Activated CD8-positive, alpha-beta memory T cell treated with anti-CD3 and anti-CD28 coated beads for 36 hours (primary cell): ENCODE data around the gene PRKG1. TPM values are rescaled to one million over a fixed set of nuclear protein-coding genes. Genes with fewer than 3 reads are reported as not detected.
"Not testable (repeated sequence)": the region's sequence is repeated elsewhere in the genome, so short reads cannot be mapped to it uniquely, and the experiment has no call there.

Source experiments
- CTCF ChIA-PET: fragments of 350-600 bp; sonication (Branson Sonifier 250); formaldehyde crosslinking; loops from one replicate; lab custom pipeline; 2021; ENCODE audit warnings: antibody characterized with exemption; lab: Charles Lee
- POLR2A ChIA-PET: fragments of 350-600 bp; sonication (Branson Sonifier 250); formaldehyde crosslinking; loops from one replicate; lab custom pipeline; 2021; ENCODE audit warnings: antibody characterized with exemption; lab: Charles Lee
- total RNA-seq, 2 experiments: library from RNA; stranded (reverse); gene quantifications; one replicate each; pipeline ENCODE4 v1.2.3, GENCODE V29; 2021

PRKG1 gene
- total RNA-seq, 2 experiments from 2014 or later = not detected

- CTCF ChIA-PET = no interaction called here
- POLR2A ChIA-PET = no interaction called here
Observed at GRCh38 chr10:51246156-51246555, 171.9 kb downstream of the PRKG1 start.

- ChIA-PET POLR2A (no interaction called here), CTCF (no interaction called here)
Observed at GRCh38 chr10:51250278-51250920, 176.1 kb downstream of the PRKG1 start.

GRCh38 chr10:51251110-51251509 lies 176.8 kb downstream of the PRKG1 start:
- ChIA-PET CTCF (no interaction called here), POLR2A (no interaction called here)

GRCh38 chr10:51255381-51255780 lies 181.1 kb downstream of the PRKG1 start:
- ChIA-PET POLR2A (no interaction called here), CTCF (no interaction called here)

- ChIA-PET POLR2A (no interaction called here), CTCF (no interaction called here)
Observed at GRCh38 chr10:51257511-51258248, 183.4 kb downstream of the PRKG1 start.

- ChIA-PET POLR2A (no interaction called here), CTCF (no interaction called here)
Observed at GRCh38 chr10:51260376-51260775, 186.1 kb downstream of the PRKG1 start.

GRCh38 chr10:51266496-51266895 lies 192.2 kb downstream of the PRKG1 start:
- CTCF ChIA-PET = no interaction called here
- POLR2A ChIA-PET = no interaction called here

GRCh38 chr10:51267980-51268570 lies 193.8 kb downstream of the PRKG1 start:
- CTCF ChIA-PET, POLR2A ChIA-PET: not testable (repeated sequence)

- CTCF ChIA-PET = no interaction called here
- POLR2A ChIA-PET = no interaction called here
Observed at GRCh38 chr10:51269821-51270220, 195.5 kb downstream of the PRKG1 start.

GRCh38 chr10:51270936-51271530 lies 196.7 kb downstream of the PRKG1 start:
- POLR2A ChIA-PET = no interaction called here
- CTCF ChIA-PET = no interaction called here

GRCh38 chr10:51272099-51272498 lies 197.8 kb downstream of the PRKG1 start:
- CTCF ChIA-PET, POLR2A ChIA-PET: not testable (repeated sequence)

GRCh38 chr10:51272555-51272954 lies 198.3 kb downstream of the PRKG1 start:
- ChIA-PET POLR2A (no interaction called here), CTCF (no interaction called here)

- CTCF ChIA-PET = no interaction called here
- POLR2A ChIA-PET = no interaction called here
Observed at GRCh38 chr10:51273574-51273973, 199.3 kb downstream of the PRKG1 start.

GRCh38 chr10:51276097-51276496 lies 201.8 kb downstream of the PRKG1 start:
- POLR2A ChIA-PET, CTCF ChIA-PET: not testable (repeated sequence)

GRCh38 chr10:51281387-51281786 lies 207.1 kb downstream of the PRKG1 start:
- POLR2A ChIA-PET, CTCF ChIA-PET: not testable (repeated sequence)

GRCh38 chr10:51285601-51286000 lies 211.3 kb downstream of the PRKG1 start:
- ChIA-PET POLR2A (no interaction called here), CTCF (no interaction called here)

- ChIA-PET CTCF (no interaction called here), POLR2A (no interaction called here)
Observed at GRCh38 chr10:51288511-51288910, 214.2 kb downstream of the PRKG1 start.

- POLR2A ChIA-PET = no interaction called here
- CTCF ChIA-PET = no interaction called here
Observed at GRCh38 chr10:51289519-51289918, 215.2 kb downstream of the PRKG1 start.

- CTCF ChIA-PET = no interaction called here
- POLR2A ChIA-PET = no interaction called here
Observed at GRCh38 chr10:51291961-51292360, 217.7 kb downstream of the PRKG1 start.

GRCh38 chr10:51297438-51297837 lies 223.2 kb downstream of the PRKG1 start:
- POLR2A ChIA-PET = no interaction called here
- CTCF ChIA-PET = no interaction called here
